CD4-positive, alpha-beta T cell treated with Interferon alpha-2 for 1 hour (primary cell): Measurements from ENCODE around the gene LOXL1.
A peak's percentile ranks its signal among the peaks of the same experiment; 100 is the strongest.

Experiments used
- DNase-seq, 2 donors: peaks; one replicate each; pipeline ENCODE4 v3.0.0-alpha.2; 2020 to 2022

Gene LOXL1

DNA sequence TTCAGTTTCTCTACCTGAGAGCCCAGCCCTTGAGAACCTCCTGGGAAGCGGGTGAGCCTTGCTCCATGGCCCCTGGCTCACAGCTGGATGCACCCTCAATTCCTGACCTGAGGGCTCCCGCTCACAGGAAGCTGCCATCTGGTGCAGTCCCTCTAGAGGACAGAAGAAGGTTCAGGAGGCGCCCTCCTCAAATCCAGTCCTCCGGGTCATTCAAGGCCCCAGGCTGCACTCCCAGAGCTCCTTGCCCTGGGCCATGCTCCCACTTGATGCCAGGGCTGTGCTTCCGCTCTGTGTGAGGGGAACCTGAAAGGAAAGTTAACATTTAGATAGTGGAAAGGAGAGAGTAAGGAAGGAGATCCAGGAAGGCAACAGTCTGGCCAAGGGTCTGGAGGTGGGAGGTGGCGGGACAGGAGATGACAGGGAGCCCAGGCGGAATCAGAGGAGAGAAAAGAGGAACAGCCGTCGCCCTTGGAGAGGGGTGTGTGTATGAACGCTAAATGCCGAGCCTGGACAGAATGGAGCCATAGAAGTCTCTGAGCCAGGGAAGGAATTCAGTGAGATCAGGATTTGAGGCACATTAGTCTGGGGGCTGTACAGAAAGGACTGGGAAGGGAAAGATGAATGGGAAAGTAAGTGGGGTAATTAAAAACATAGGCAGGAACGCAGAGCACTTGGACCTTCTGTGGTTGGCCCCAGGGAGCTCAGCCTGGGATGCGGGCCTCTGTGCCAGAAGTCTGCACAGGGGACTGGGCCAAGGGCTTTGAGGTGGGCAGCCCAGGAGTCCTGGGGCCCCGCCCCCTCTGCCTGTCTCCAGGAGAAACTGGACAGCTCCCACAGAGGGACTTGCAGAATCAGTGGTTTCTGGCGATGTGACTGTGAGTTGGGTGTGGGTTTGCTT lies 26.8 kb upstream of the LOXL1 start:
- no peak for DNase-seq

DNA sequence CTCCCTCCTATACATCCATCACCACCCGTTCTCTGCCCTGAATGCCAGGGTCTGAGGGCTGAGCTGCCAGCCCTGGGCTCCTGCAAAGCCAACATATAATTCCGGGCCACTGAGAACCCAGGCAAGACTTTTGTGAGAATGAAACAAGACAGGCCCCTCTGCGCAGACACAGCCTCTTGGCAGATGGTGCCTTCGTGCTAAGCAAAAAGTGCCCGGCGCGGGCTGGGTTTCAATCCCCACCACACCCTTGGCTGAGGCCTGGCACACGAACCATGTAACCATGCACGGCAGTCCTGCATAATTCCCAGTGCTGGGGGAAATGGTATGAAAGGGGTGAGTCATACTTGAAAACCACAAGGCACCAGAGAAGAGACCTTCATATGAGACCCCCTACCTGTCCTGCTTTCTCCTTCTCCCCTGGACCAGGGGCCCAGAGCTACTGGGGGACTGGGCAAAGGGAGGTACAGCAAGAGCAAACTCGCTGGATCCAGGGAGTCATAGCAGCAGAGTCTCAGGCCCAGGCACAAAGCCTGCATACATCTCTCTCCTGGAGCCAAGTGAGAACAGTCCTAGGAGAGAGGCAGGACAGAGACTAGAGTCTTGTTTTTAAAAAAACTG lies 26.1 kb upstream of the LOXL1 start:
- no peak for DNase-seq

GRCh38 chr15:73901126-73901810 lies 25.0 kb upstream of the LOXL1 start:
- DNase-seq = no peak

- no peak for DNase-seq
These were observed 23.9 kb upstream of the LOXL1 start for GRCh38 chr15:73902121-73903020.

DNA sequence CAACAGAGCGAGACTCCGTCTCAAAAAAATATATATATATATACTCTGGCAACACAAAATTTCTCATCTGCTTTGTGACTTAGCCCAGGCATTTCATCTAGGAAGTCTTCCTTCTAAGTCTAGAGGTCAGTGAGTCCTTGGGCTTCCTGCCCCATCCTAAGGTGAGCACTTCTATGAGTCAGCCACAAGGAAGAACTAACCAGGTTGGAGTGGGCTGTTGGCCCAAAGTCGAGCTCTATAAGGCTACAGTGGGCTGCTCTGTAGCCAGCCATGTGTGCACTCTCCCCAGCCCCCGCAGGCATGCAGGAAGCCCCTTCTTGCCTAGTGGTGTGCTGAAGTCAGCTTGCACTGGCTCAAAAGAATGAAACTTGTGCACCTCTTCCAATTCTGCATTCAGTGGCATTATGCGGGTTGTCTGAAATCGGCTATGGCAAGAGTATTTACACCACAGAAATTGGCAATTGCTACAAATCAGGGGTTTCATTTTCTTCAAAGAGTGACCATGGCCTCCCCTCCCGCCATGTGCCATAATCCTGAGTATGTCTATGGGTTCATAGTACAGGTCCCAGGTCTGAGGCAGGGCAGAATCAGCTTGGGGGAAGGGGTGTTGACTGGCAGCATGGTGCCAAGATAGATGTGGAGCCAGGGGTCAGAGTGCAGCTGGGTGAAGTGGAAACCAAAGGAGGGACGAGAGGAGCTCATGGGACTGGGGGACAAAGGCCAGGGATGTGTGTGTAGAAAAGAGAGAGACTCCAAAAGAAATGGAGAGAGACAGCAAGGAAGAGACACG lies 22.0 kb upstream of the LOXL1 start:
- no peak for DNase-seq

GRCh38 chr15:73905225-73905827 lies 20.9 kb upstream of the LOXL1 start:
- no peak for DNase-seq

GRCh38 chr15:73906346-73907034 lies 19.8 kb upstream of the LOXL1 start:
- DNase-seq = no peak

GRCh38 chr15:73907035-73907408 lies 19.2 kb upstream of the LOXL1 start:
- DNase-seq = no peak

DNA sequence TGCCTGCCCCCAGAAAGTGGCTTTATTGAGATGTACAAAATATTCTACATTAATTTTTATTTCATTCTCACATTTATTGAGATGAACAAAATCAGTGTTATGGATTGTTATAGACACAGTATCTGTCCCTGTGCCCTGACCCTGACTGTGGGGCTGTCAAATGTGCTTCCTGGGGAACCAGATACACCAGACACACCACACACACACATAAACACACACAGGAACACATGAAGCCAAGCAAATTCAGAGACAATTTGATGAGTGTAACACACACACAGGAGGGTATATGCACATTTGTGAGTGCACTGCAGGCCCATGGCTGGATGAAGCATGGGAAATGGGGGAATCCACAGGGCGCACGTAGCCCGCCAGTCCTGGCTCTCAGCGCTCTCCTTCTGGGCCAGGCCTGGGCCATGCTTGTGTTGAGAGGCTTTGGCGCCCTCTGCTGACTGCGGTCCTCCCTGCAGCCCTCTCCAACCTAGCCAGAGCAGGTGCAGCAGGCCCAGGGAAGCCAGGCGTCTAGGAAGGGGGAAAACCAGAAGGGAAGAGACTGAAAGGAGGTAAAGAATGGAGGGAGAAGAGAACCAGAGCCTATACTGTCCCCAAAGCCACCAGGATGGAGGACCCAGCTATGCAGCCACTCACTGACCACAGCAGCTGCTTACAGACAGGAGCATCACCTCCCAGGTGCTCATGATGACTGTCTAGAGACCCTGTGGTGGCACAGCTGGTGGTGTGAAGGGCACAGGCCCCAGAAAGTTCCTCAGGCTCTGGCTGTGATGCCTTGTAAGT lies 18.0 kb upstream of the LOXL1 start:
- peak; percentile 61 to 74 for DNase-seq

DNA sequence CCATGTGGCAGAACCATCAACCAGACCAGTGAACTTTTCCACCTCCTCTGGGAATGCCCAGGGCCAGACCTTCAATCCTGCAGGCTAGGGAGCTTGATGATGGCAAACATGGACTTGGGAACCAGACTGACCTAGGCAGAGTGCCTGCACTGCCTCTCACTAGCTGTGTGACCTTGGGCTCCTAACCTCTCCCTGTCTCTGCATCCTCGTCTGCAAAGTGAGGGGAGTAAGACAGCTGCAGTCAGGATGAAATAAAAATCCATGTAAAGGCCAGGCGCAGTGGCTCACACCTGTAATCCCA lies 17.5 kb upstream of the LOXL1 start:
- DNase-seq = no peak

DNA sequence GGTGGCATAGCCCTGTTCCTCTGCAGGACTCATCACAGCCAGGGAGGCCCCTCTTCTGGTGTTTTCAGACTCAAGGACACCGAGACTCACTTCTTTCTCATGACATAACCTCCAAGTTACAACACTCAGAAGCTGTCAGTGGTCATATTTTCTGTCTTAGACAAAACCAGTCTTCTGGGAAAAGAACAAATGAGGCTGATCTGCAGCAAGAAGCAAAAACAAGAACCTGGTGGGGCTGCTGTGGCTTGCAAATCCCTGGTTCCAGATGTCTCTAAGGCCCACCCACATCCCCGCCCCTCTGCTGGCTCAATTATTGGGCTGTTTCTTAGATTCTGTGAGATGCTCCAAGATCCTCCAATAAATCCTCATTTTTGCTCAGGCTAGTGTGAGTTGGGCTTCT lies 16.6 kb upstream of the LOXL1 start:
- no peak for DNase-seq

- DNase-seq = no peak
These were observed 15.5 kb upstream of the LOXL1 start for GRCh38 chr15:73910522-73911303.

DNA sequence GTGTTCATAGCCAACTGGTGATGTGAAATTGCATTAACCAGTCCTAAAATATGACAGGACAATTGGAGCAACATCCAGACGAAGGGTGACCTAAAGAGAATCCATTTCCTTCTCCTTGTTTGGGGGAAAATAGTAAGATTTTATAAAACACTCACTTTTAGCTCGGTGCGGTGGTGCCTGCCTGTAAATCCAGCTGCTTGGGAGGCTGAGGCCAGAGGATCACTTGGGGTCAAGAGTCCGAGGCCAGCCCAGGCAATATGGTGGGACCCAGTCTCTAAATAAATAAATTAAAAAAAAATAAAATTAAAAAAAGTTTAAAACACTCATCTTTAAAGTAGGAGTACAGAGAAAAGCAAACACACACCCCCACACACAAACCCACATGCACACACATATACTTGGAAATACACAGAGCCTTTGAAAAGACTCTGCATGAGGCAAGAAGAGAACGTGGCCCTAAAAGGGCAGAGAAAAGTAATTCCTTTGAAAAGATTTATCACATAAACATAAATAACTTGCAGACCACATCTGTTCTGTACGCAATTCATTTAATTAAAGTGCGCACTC lies 14.1 kb upstream of the LOXL1 start:
- DNase-seq = no peak

GRCh38 chr15:73914145-73914544 lies 12.1 kb upstream of the LOXL1 start:
- DNase-seq = no peak

- DNase-seq = no peak
These were observed 11.2 kb upstream of the LOXL1 start for GRCh38 chr15:73915082-73915481.

DNA sequence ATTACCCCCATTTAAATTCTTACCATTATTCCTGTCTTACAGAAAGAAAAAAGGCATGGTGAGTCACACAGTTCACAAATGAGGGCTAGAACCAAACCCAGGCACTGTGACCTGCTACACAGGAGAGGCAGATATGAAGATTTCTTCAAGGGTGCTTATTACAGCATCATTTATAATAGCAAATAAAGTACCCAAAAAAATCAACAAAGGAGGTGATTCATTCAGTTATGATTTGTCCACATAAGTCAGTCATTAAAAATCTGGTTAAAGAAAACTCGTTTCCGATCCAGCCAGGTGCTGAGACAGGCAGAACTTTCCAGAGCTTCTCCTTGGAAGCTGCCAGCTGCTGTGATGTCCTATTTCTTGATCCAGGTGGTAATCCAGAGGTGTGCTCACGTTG lies 7.5 kb upstream of the LOXL1 start:
- no peak for DNase-seq

GRCh38 chr15:73919706-73920105 lies 6.6 kb upstream of the LOXL1 start:
- DNase-seq = no peak

- no peak for DNase-seq
These were observed 4.9 kb upstream of the LOXL1 start for GRCh38 chr15:73921254-73921925.
